ENCODE measurements around the gene HOXC11. TPM values are rescaled to one million over a fixed set of nuclear protein-coding genes. Genes with fewer than 3 reads are reported as not detected.

HOXC11 gene
- total and polyA plus RNA-seq, 2 of the 4 experiments (the other 2 are of a cell fraction) = not detected

GRCh38 chr12:54025499-54026405 is 52.8 kb downstream of the HOXC11 start (continued):
- TF ChIP-seq MXI1 (IDR thresholded peaks at IDR 0.05; ENCODE audit: borderline replicate concordance, low read depth, low read length) = no peak

- Histone ChIP-seq H4K8ac (ENCODE audit: low read depth in 2 of 2, low read length in 2 of 2) (no peak overlapping the region), H2AFZ (replicated peaks; ENCODE audit: low read length, poor library complexity) (peak overlapping the region; percentile 38), H3K18ac (ENCODE audit: low read depth, low read length) (no peak overlapping the region), H3K4me2 (ENCODE audit: low read depth, low read length) (no peak overlapping the region), H3K23ac (ENCODE audit: low read depth, low read length) (no peak overlapping the region), H2AK9ac (replicated peaks; ENCODE audit: low read depth, low read length, poor library complexity) (no peak overlapping the region), H3K9ac (ENCODE audit: low read depth, low read length) (no peak overlapping the region), H3K79me1 (ENCODE audit: low read depth in 1 of 2, low read length in 2 of 2) (no peaks in the 10 kb centered on the region), H2BK120ac (ENCODE audit: low read depth, low read length) (no peak overlapping the region), H2BK20ac (ENCODE audit: low read depth, low read length) (no peak overlapping the region), H3K14ac (replicated peaks; ENCODE audit: low read depth, low read length) (no peak overlapping the region), H4K5ac (ENCODE audit: low read depth, low read length) (no peak overlapping the region), H3K9me1 (ENCODE audit: insufficient read depth, low read length) (no peaks in the 10 kb centered on the region), H2AK5ac (ENCODE audit: low read depth, low read length) (no peak overlapping the region), H3K4ac (ENCODE audit: low read depth, low read length) (no peak overlapping the region), H2BK15ac (ENCODE audit: low read depth, low read length) (no peak overlapping the region), H3K27ac (ENCODE audit: insufficient read depth, low read length) (no peak overlapping the region), H3K36me3 (ENCODE audit: control insufficient read depth, insufficient read depth, low read length) (no peaks in the 10 kb centered on the region), H3K56ac (ENCODE audit: extremely low read depth, insufficient read depth, low read length) (no peak overlapping the region), H3K27me3 (ENCODE audit: control insufficient read depth, insufficient read depth, low read length) (peaks cover 82% of the 10 kb centered on the region), H3K4me3 (ENCODE audit: insufficient read depth, low read depth, low read length) (no peak overlapping the region), H3K4me1 (ENCODE audit: control insufficient read depth, insufficient read depth, low read length) (no peaks in the 10 kb centered on the region), H3K9me3 (ENCODE audit: control insufficient read depth, insufficient read depth, low read length) (no peaks in the 10 kb centered on the region), H2BK5ac (ENCODE audit: low read depth, low read length, poor library complexity, severe bottlenecking) (no peak overlapping the region), H4K20me1 (ENCODE audit: insufficient read depth, low read length) (no peaks in the 10 kb centered on the region), H4K91ac (ENCODE audit: insufficient read depth, low read depth, low read length) (no peak overlapping the region)
- ChIA-PET POLR2A (ENCODE audit: unreplicated experiment) (no interaction called here), CTCF (interaction anchor here (2.4 kb wide), 1 partner anchor 180 kb away, joined by 7 read pairs; no protein-coding TSS in a partner anchor)
- in situ Hi-C loops (cut with MboI; ENCODE audit: low sequenced_read_pairs) (no loop called here), dilution Hi-C loops (cut with HindIII; ENCODE audit: low sequenced_read_pairs, unreplicated experiment) (no loop called here), intact Hi-C loops (cut with micrococcal nuclease) (no loop called here)
- TF ChIP-seq ELK1 (IDR thresholded peaks at IDR 0.05; ENCODE audit: borderline replicate concordance, low read depth, low read length) (no peak), FOS (IDR thresholded peaks at IDR 0.05; ENCODE audit: low read depth, low read length) (no peak)
- BruUV-seq (replicated peaks) = no TSS peak
- ATAC-seq (ENCODE audit: low read depth) (no peak), DNase-seq (no peak)
- no CpG with 5 or more reads among the region's 22 CpGs for WGBS, 2 experiments (ENCODE audit: extremely low coverage in 2 of 2, insufficient read length in 1 of 2)
Observed at GRCh38 chr12:54026640-54027441, 53.9 kb downstream of the HOXC11 start.
